Omental fat pad (tissue), 4 donors: Measurements from ENCODE around the gene TM7SF2. TPM values are rescaled to one million over a fixed set of nuclear protein-coding genes. Genes with fewer than 3 reads are reported as not detected.

Experiments used
- ATAC-seq: fragments of 150-250 bp; one replicate; pipeline ENCODE4 v1.9.1; 2016; ENCODE audit warnings: mild to moderate bottlenecking, moderate library complexity; ENCODE audit not compliant: low FRiP score
- DNase-seq: peaks from one replicate; pipeline ENCODE4 v3.0.0-alpha.2; 2019; ENCODE audit warnings: low spot score
- CTCF ChIP-seq, 3 donors: fragments of 450-650 bp; IDR thresholded peaks; one replicate each; pipeline ENCODE4 v1.5.1; 2016 to 2017; ENCODE audit warnings: antibody characterized with exemption in 3 of 3, mild to moderate bottlenecking in 3 of 3, moderate library complexity in 2 of 3
- small RNA-seq: library from RNA; depleted of rRNA; stranded (forward); fragments of <200 nt; gene quantifications from one replicate; pipeline ENCODE3, GENCODE V24; 2016
- total RNA-seq, 4 donors: library from RNA; depleted of rRNA; stranded (reverse); fragments of >200 nt; gene quantifications; one replicate each; pipeline ENCODE4 v1.1.0, GENCODE V29; 2016

The TM7SF2 gene
- total RNA-seq, 4 donors from 2014 or later = 44.8 to 345 (median 88.6) TPM

GRCh38 chr11:65156926-65157325, 45.3 kb downstream of the TM7SF2 start:
- ATAC-seq (no peak), DNase-seq (no peak)
- TF ChIP-seq CTCF (IDR thresholded peaks at IDR 0.05) = no peak

GRCh38 chr11:65157336-65157735, 45.7 kb downstream of the TM7SF2 start:
- TF ChIP-seq CTCF (IDR thresholded peaks at IDR 0.05) = no peak
- ATAC-seq (no peak), DNase-seq (no peak)

GRCh38 chr11:65159012-65159411, 47.3 kb downstream of the TM7SF2 start:
- no peak for TF ChIP-seq CTCF (IDR thresholded peaks at IDR 0.05)
- no peak for DNase-seq
- no peak for ATAC-seq

- DNase-seq (no peak), ATAC-seq (no peak)
- TF ChIP-seq CTCF (IDR thresholded peaks at IDR 0.05) = no peak
Measured at GRCh38 chr11:65160643-65161042, 49.0 kb downstream of the TM7SF2 start.

GRCh38 chr11:65163684-65164083, 52.0 kb downstream of the TM7SF2 start:
- no peak for TF ChIP-seq CTCF (IDR thresholded peaks at IDR 0.05)
- no peak for ATAC-seq
- no peak for DNase-seq

Small RNA genes lying within 50 kb of the gene (small RNA-seq; reads per million reads assigned to genes)
- not detected for gene HIGD1AP10
- not detected for gene PDCL2P2
- not detected for gene RNU2-23P

Other genes with a start within 250 kb of the TM7SF2 start
- gene EHD1, start 233.3 kb upstream of the TM7SF2 start, total RNA-seq = 100 to 1,000 TPM in 2 of 4 donors, 10 to 100 TPM in 2; 66.4 to 226 (median 94.8) TPM
- 10 to 100 TPM; 20.3 to 34.8 (median 22.2) TPM for gene ATG2A, start 194.7 kb upstream of the TM7SF2 start, total RNA-seq
- 10 to 100 TPM in 3 of 4 donors, 1 to 10 TPM in 1; 7.8 to 20.3 (median 12.4) TPM for gene PPP2R5B, start 187.2 kb upstream of the TM7SF2 start, total RNA-seq
- gene GPHA2, start 176.0 kb upstream of the TM7SF2 start, total RNA-seq = not detected
- gene MAJIN, start 139.8 kb upstream of the TM7SF2 start, total RNA-seq = not detected
- gene BATF2, start 114.9 kb upstream of the TM7SF2 start, total RNA-seq = 1 to 10 TPM in 2 of 4 donors, under 1 TPM in 2; 0.46 to 6.0 (median 1.2) TPM
- 100 to 1,000 TPM in 3 of 4 donors, 10 to 100 TPM in 1; 95.1 to 199 (median 160) TPM for gene ARL2, start 97.7 kb upstream of the TM7SF2 start, total RNA-seq
- 10 to 100 TPM; 14.7 to 28.5 (median 20.0) TPM for gene SNX15, start 84.4 kb upstream of the TM7SF2 start, total RNA-seq
- 10 to 100 TPM in 2 of 4 donors, 1 to 10 TPM in 2; 4.8 to 11.8 (median 10.1) TPM for gene SAC3D1, start 70.7 kb upstream of the TM7SF2 start, total RNA-seq
- gene NAALADL1, start 53.3 kb upstream of the TM7SF2 start, total RNA-seq = 10 to 100 TPM; 17.0 to 39.1 (median 23.3) TPM
- 1 to 10 TPM in 2 of 4 donors, under 1 TPM in 1, not detected in 1; 0.56 to 2.8 (median 1.4) TPM for gene CDCA5, start 27.8 kb upstream of the TM7SF2 start, total RNA-seq
- 10 to 100 TPM; 21.3 to 44.5 (median 32.6) TPM for gene ZFPL1, start 27.6 kb upstream of the TM7SF2 start, total RNA-seq
- gene VPS51, start 15.7 kb upstream of the TM7SF2 start, total RNA-seq = 100 to 1,000 TPM; 151 to 208 (median 192) TPM
- 10 to 100 TPM; 12.1 to 18.6 (median 15.3) TPM for gene ZNHIT2, start 5.8 kb downstream of the TM7SF2 start, total RNA-seq
- 100 to 1,000 TPM; 612 to 842 (median 711) TPM for gene FAU, start 10.3 kb downstream of the TM7SF2 start, total RNA-seq
- gene MRPL49, start 10.4 kb downstream of the TM7SF2 start, total RNA-seq = 10 to 100 TPM; 37.2 to 47.9 (median 43.2) TPM
- 10 to 100 TPM; 47.1 to 58.2 (median 50.5) TPM for gene SYVN1, start 22.6 kb downstream of the TM7SF2 start, total RNA-seq
- gene SPDYC, start 58.4 kb downstream of the TM7SF2 start, total RNA-seq = not detected
- gene CAPN1, start 70.1 kb downstream of the TM7SF2 start, total RNA-seq = 100 to 1,000 TPM in 2 of 4 donors, 10 to 100 TPM in 2; 72.8 to 109 (median 92.9) TPM
- gene POLA2, start 150.1 kb downstream of the TM7SF2 start, total RNA-seq = 10 to 100 TPM in 1 of 4 donors, 1 to 10 TPM in 3; 3.5 to 13.7 (median 6.9) TPM
- 100 to 1,000 TPM in 1 of 4 donors, 10 to 100 TPM in 3; 44.0 to 120 (median 68.6) TPM for gene CDC42EP2, start 203.0 kb downstream of the TM7SF2 start, total RNA-seq
- 10 to 100 TPM; 23.3 to 32.9 (median 27.3) TPM for gene DPF2, start 222.0 kb downstream of the TM7SF2 start, total RNA-seq
- 1 to 10 TPM in 1 of 4 donors, under 1 TPM in 3; 0.36 to 2.0 (median 0.50) TPM for gene TIGD3, start 242.9 kb downstream of the TM7SF2 start, total RNA-seq